HG03354 (cell line): ENCODE data around the gene PDGFA.

Source experiments
- ATAC-seq: cut with Tn5 transposase; IDR thresholded peaks from one replicate; pipeline ENCODE4 v1.9.1; 2021; ENCODE audit warnings: mild to moderate bottlenecking; ENCODE audit not compliant: unreplicated experiment, poor library complexity, severe bottlenecking

PDGFA gene

DNA sequence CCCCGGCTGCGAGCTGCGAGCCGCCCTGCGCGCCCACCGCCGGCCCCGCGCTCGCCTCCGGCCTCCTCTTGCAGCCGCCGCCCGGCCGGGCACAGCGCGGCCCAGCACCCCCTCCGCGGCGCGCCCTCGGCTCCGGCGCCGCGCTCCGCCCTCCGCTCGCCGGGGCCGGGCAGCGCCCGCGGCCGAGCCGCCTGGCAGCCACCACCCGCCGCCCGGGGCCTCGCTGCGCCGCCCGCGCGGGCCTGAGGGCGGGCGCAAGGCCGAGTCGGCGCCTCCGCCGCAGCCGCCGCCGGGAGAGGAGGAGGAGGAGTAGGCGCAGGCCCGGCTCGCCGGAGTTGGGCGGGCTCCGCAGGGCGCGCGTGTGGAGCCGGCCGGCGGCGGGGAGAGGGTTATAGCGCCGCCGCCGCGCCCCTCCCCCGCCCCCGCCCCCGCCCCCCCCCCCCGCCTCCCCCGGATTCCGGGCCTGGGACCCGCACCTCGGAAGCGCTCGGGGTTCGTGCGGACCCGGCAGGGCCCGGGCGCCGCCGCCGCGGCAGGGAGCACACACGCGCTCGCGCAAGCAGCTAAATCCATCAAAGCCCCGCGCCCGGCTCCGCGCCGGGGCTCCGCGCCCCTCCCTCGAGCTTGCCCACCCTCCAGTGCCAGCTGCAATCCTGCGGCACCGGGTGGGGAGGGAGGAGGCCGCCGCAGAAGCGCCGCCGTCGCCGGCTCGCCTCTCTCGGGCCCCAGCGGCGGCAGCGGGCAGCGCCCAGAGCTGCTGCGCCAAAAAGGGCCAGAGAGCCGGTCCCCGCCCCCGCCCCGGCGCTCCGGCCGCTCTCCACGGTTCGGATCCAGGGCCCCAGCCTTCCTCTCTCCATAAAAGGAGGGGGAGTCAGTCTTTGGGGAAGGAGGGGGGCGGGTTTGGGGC is at the start of gene PDGFA:
Gene PDGFA, minus strand, starts transcription at position 363 of the 907 bp plus-strand sequence. CDS start 845 bp downstream, outside the sequence.
- no peak for ATAC-seq

DNA sequence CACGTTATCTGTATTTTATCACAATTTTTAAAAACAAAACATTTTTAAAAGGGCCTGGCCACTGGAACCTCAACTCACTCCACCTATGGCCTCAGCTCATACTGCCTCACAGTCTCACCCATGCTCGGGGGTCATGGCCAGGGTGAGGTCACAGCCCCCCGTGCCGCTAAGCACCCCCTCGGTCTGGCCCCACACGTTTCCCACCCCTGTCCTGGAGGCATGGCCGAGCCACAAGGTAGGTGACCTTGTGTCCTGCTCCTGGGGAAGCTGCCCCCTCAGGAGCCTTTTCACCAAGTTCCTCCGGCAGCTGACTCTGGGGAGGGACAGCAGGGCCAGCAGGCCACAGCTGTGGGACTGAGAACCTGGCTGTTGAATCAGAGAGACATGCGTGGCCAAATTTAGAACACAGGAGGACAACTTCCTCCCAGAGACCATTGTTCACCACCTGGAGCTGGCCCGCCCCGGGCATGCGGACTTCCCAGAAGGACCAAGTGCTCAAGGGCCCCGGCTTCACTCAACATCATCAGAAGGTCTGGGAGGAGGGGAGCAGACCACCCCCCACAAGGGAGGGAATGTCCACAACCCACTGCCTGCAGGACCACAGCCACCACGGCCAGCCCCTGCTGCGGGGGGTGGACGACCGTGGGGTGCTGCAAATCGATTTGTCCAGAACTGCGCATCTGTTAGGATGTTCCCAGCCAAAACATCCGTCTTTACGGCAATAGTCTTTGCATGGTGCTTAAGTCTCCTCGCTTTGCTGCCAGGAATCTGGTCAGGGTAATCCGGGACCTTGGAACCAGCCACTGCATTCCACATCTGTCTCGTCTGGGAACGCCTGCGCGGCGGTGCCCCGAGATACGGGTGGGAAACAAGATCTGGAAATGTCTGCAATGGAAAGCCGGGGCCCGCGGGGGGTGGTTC is 48.6 kb upstream of the PDGFA start:
- ATAC-seq: no peak

GRCh38 chr7:567305-567883 is 47.7 kb upstream of the PDGFA start:
- no peak for ATAC-seq

- ATAC-seq: no peak
Measured at GRCh38 chr7:566100-566499, 46.5 kb upstream of the PDGFA start.

DNA sequence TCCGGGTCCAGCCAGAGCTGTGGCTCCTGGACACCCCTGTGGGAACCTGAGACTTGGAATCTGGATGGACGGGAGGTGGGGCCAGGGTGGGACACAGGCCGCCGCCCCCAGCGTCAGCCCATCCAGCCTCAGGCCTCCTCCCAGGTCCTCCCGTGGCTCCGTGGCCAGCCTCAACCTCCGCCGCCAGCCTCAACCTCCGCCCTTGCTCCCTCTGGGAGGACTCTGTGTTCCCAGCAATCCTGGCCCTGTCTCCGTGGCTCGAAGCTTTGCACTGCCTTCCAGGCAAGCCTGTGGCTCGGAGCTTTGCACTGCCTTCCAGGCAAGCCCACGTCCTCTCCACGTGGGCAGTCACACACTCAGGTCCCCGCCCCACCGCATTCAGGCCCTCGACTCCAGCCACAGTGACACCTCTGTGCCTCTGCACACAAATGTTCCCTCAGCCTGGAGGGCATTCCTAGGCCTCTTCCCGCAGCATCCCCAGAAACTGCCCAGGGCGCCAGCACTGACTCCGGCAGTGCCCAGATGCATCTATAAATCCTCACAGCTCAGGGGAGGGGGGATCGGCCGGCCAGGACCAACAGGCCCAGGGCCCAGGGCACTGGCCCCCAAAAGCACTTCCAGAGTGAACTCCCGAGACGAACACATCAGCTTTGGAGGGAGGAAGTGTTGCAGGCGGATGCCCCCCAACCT is 44.7 kb upstream of the PDGFA start:
- no peak for ATAC-seq

DNA sequence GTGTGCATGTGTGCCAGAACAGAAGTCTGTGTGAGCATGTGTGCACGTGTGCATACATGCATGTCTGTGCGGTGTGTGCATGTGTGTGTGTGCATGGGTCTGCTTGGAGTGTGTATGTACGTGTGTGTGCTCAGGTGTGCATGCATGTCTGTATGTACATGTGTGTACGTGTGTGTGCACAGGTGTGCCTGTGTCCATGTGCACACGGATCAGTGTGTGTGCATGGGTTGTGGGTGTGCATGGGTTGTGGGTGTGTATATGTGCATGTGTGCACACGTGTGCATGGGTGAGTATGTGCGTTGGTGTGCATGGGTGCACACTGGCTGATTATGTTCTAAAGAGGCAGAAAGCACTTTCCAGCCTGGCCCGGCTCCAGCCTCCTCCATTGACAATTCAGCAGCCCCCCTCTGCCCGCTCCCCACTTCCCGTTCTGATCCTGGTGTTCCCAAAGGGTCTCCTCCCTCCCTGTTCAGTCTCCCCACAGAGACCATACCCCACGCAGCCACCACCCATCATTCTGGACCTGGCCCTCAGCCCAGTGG is 44.1 kb upstream of the PDGFA start:
- ATAC-seq: no peak

- ATAC-seq: no peak
Measured at GRCh38 chr7:562789-563628, 43.4 kb upstream of the PDGFA start.

- no peak for ATAC-seq
Measured at GRCh38 chr7:562374-562675, 42.7 kb upstream of the PDGFA start.

- no peak for ATAC-seq
Measured at GRCh38 chr7:561631-562373, 42.2 kb upstream of the PDGFA start.

DNA sequence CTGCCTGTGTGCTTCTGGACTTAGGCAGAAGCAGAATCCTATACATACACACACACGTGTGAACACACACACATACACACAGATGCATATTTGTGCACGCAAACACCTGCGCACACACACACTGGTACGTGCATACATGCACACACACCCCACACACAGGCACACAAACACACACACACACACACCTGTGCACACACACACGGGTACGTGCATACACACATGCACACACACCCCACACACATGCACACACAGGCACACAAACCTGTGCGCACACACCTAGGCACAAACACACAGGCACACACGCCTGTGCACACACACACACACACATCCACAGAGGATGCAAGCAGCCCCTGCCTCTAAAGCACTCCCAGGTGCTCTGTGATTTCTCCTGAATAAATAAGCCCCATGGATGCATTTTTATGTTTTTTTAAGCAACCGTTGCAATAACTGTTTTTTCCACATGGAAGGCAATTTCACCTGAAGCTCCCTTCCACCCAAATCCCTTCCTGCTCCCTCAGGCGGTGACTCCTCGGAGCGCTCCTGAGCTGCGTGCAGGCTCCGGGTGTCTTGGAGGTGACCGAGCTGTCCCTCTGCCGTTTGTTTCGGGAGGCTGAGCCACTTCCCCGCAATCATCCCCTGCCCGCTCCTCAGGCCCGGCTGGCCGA is 41.5 kb upstream of the PDGFA start:
- ATAC-seq: no peak

- ATAC-seq: no peak
Measured at GRCh38 chr7:559396-559705, 39.7 kb upstream of the PDGFA start.

DNA sequence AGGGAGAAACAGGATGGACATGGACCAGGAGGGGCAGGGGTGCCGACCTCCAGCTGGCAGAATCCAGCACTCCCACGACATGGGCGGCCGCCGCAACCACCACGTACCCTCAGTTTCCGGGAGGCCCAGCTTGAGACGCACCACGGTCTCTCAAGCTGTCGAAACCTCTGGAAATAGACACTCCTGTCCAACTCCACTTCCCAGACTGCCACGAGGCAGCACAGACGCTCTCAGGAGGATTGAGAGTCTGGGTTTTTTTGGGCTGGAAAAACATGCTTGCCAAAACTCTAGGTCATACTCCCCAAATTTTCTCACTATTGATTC is 37.9 kb upstream of the PDGFA start:
- ATAC-seq: no peak

GRCh38 chr7:556837-557557 is 37.4 kb upstream of the PDGFA start:
- no peak for ATAC-seq

GRCh38 chr7:556291-556826 is 36.7 kb upstream of the PDGFA start:
- ATAC-seq: no peak

- ATAC-seq: no peak
Measured at GRCh38 chr7:555551-556160, 36.0 kb upstream of the PDGFA start.

DNA sequence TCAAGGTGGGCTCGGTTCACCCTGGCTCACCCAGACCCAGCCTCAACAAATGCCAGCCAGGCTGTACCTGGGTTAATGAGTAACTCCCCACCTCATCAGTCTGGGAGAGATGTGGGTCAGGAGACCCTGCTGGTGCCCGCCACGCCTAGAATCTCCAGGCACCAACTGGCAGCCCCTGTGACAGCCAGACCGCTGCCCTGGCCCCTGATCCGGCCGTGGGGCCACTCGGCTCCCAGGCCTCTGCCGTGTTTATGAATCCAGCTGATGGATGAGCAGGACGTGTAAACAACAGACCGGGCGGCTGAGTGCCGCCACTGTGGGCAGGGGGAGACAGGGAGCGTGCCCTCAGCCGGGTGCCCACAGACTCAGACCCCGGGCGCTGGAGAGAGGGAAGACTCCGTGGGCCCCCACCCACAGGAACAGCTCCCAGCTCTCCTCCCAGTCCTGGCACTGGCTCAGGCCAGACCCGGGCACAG is 34.0 kb upstream of the PDGFA start:
- no peak for ATAC-seq
